PC-9 (cell line): Measurements from ENCODE around the gene RAB40B.

Source experiments
- CTCF ChIP-seq: fragments of 200-600 bp; sonication (generic); conservative IDR thresholded peaks from 2 replicates; pipeline ENCODE4 v1.6.1; 2017; ENCODE audit warnings: mixed run types, antibody characterized with exemption, mild to moderate bottlenecking, moderate library complexity
- EZH2 ChIP-seq: fragments of 200-600 bp; sonication (generic); IDR thresholded peaks from 2 replicates; pipeline ENCODE4 v1.8.0; 2017; ENCODE audit warnings: antibody characterized with exemption, low read depth

GRCh38 chr17:82734987-82735866 lies 36.7 kb upstream of the RAB40B start, which contains the start of gene FN3K:
- TF ChIP-seq CTCF = no peak
- TF ChIP-seq EZH2 = no peak
